Measurements from ENCODE around the gene FZD1. TPM values are rescaled to one million over a fixed set of nuclear protein-coding genes. Genes with fewer than 3 reads are reported as not detected.
A peak's percentile ranks its signal among the peaks of the same experiment; 100 is the strongest.

FZD1 gene
- total and polyA plus RNA-seq, 10 donors = 0.61 to 7.7 (median 4.3) TPM

DNA sequence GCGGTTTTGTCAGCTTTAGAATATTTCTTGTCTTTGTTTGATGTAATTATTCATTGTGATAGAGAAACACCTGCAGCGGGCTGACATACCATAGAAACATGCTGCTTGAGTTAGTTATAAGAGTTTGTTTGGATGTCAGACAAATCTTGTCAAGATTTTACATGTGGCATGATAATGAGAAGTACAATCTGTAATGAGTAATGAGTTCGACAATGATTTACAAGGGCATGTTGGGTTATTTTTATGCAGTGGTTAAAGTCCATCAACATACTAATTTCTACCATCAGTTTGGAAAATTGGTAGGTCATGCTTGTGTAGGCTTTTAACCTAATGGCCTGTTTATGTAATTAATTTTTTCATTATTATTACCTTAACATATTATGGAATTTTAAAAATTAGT is 31.3 kb downstream of the FZD1 start:
- TF ChIP-seq POLR2A (IDR thresholded peaks at IDR 0.05) = no peak
- TF ChIP-seq POLR2AphosphoS5 (IDR thresholded peaks at IDR 0.05) = no peak
- TF ChIP-seq CTCF (IDR thresholded peaks at IDR 0.05 in 8 of 11, conservative IDR thresholded peaks at IDR 0.05 in 3 of 11) = no peak
- H3K36me3 ChIP-seq = no peaks in the 10 kb centered on the region
- H3K27ac ChIP-seq = no peak overlapping the region
- H3K9me3 ChIP-seq = no peaks in the 10 kb centered on the region
- 85 to 96% (median 93%) methylated on average over 3 of the region's 3 CpGs for WGBS, 5 donors
- DNase-seq = no peak
- no peaks in the 10 kb centered on the region for H3K27me3 ChIP-seq (replicated peaks in 1 of 7)
- H3K4me3 ChIP-seq = no peak overlapping the region
- intact Hi-C loops (cut with DNase I; ENCODE audit: low total_unique reads) = no loop called here
- peaks cover 0 to 5% (median 0%) of the 10 kb centered on the region in 6 donors for H3K4me1 ChIP-seq

DNA sequence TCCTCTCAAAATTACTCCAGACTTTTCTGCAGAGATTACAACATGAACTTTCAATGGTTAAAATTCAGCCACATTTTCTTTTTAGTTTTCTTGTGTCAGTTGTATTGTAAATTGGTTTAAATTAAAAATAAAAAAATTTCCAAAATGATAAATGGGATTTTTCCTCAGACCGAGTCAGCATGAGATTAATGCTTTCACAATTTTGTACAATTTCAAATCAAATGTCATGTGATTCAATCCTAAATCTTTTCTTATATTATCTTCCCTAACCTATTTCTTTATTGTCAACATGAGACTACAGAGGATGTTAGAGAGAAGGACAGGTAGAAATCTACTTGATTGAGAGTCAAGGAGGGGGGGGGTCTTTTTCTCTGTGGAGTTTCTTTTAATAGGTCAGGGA is 33.7 kb downstream of the FZD1 start:
- H3K27me3 ChIP-seq (replicated peaks in 1 of 7) = no peaks in the 10 kb centered on the region
- no peak for DNase-seq
- intact Hi-C loops (cut with DNase I; ENCODE audit: low total_unique reads) = no loop called here
- 77 to 93% (median 84%) methylated on average over 1 of the region's 1 CpG for WGBS, 5 donors
- peaks cover 0 to 9% (median 0%) of the 10 kb centered on the region in 6 donors for H3K4me1 ChIP-seq
- TF ChIP-seq POLR2AphosphoS5 (IDR thresholded peaks at IDR 0.05) (no peak), CTCF (IDR thresholded peaks at IDR 0.05 in 8 of 11, conservative IDR thresholded peaks at IDR 0.05 in 3 of 11) (no peak), POLR2A (IDR thresholded peaks at IDR 0.05) (no peak)
- H3K4me3 ChIP-seq = no peak overlapping the region
- no peaks in the 10 kb centered on the region for H3K9me3 ChIP-seq
- no peaks in the 10 kb centered on the region for H3K36me3 ChIP-seq
- H3K27ac ChIP-seq = no peak overlapping the region

- Histone ChIP-seq H3K4me1 (peaks cover 0 to 9% (median 0%) of the 10 kb centered on the region in 6 donors), H3K9me3 (no peaks in the 10 kb centered on the region), H3K4me3 (no peak overlapping the region), H3K36me3 (no peaks in the 10 kb centered on the region), H3K27ac (peak overlapping the region in 5 of 8 donors; percentile 6 to 64 (median 44)), H3K27me3 (replicated peaks in 1 of 7) (no peaks in the 10 kb centered on the region)
- DNase-seq = no peak
- TF ChIP-seq CTCF (IDR thresholded peaks at IDR 0.05 in 8 of 11, conservative IDR thresholded peaks at IDR 0.05 in 3 of 11) = no peak
- no peak for TF ChIP-seq POLR2A (IDR thresholded peaks at IDR 0.05)
- no peak for TF ChIP-seq POLR2AphosphoS5 (IDR thresholded peaks at IDR 0.05)
- 51 to 63% (median 62%) methylated on average over 6 of the region's 6 CpGs for WGBS, 5 donors
- intact Hi-C loops (cut with DNase I; ENCODE audit: low total_unique reads) = no loop called here
Measured at GRCh38 chr7:91299952-91300775, 35.9 kb downstream of the FZD1 start.

- 14 to 33% (median 27%) methylated on average over 2 of the region's 2 CpGs for WGBS, 5 donors
- H3K4me3 ChIP-seq = no peak overlapping the region
- no peaks in the 10 kb centered on the region for H3K9me3 ChIP-seq
- H3K36me3 ChIP-seq = no peaks in the 10 kb centered on the region
- H3K27ac ChIP-seq = no peak overlapping the region
- H3K4me1 ChIP-seq = peaks cover 0 to 9% (median 0%) of the 10 kb centered on the region in 6 donors
- TF ChIP-seq POLR2A (IDR thresholded peaks at IDR 0.05) (no peak), POLR2AphosphoS5 (IDR thresholded peaks at IDR 0.05) (no peak), CTCF (IDR thresholded peaks at IDR 0.05 in 8 of 11, conservative IDR thresholded peaks at IDR 0.05 in 3 of 11) (no peak)
- H3K27me3 ChIP-seq (replicated peaks in 1 of 7) = no peaks in the 10 kb centered on the region
- intact Hi-C loops (cut with DNase I; ENCODE audit: low total_unique reads) = no loop called here
- no peak for DNase-seq
Measured at GRCh38 chr7:91302794-91303193, 38.6 kb downstream of the FZD1 start.
